ENCODE results near the gene ZNF502. TPM values are rescaled to one million over a fixed set of nuclear protein-coding genes. Genes with fewer than 3 reads are reported as not detected.

The ZNF502 gene
- total RNA-seq, 1 donor from 2014 or later = 0.32 TPM

DNA sequence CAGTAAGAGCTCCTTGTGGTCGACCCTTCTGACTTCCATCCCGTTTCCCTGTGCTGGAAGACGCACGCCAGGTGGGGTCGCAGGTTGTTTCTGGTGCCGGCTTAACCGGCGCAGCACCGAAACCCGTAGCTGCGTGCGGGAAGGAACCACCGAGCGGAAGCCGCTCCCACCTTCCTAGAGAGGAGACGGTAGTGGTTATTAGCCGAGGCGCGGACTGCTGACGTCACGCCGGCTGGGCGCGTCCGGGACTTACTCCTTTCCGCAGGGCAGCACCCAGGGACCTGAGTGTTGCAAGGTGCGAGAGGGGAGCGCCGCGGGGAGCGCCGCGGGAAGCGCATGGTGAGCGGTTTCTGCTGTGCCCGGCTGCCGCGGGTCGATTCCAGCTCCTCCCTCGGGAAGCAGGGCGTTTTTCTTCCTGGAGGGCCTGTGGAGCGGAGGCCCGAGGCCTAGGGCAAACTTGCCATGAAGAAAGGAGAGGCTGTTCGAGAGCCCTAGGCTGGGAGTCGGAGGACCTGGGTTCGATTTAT, 17.0 kb downstream of the ZNF502 start, which contains the start of gene ZNF501:
ZNF501 (plus strand) TSS at position 252 of the 527 bp plus-strand sequence. CDS start 4,787 bp downstream, outside the sequence.
- peak within 1 kb of the TSS; percentile 67 for H3K27ac Mint-ChIP-seq (ENCODE audit: unreplicated experiment)
- peaks cover 2% of the 10 kb centered on the region for H3K4me1 Mint-ChIP-seq (ENCODE audit: low read depth, unreplicated experiment)
- peaks cover 5% of the 10 kb centered on the region for H3K27me3 Mint-ChIP-seq (ENCODE audit: unreplicated experiment)
- H3K9me3 Mint-ChIP-seq (ENCODE audit: unreplicated experiment) = peaks cover 11% of the 10 kb centered on the region
- H3K4me3 Mint-ChIP-seq (ENCODE audit: unreplicated experiment) = peak within 1 kb of the TSS; percentile 85
- H3K36me3 Mint-ChIP-seq (ENCODE audit: unreplicated experiment) = peaks cover 39% of the 10 kb centered on the region
- TF ChIP-seq, protein P1, sequence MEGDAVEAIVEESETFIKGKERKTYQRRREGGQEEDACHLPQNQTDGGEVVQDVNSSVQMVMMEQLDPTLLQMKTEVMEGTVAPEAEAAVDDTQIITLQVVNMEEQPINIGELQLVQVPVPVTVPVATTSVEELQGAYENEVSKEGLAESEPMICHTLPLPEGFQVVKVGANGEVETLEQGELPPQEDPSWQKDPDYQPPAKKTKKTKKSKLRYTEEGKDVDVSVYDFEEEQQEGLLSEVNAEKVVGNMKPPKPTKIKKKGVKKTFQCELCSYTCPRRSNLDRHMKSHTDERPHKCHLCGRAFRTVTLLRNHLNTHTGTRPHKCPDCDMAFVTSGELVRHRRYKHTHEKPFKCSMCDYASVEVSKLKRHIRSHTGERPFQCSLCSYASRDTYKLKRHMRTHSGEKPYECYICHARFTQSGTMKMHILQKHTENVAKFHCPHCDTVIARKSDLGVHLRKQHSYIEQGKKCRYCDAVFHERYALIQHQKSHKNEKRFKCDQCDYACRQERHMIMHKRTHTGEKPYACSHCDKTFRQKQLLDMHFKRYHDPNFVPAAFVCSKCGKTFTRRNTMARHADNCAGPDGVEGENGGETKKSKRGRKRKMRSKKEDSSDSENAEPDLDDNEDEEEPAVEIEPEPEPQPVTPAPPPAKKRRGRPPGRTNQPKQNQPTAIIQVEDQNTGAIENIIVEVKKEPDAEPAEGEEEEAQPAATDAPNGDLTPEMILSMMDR (IDR thresholded peaks at IDR 0.05; ENCODE audit: partially characterized antibody, unreplicated experiment) = no peak
- DNase-seq = peak; percentile 96

DNA sequence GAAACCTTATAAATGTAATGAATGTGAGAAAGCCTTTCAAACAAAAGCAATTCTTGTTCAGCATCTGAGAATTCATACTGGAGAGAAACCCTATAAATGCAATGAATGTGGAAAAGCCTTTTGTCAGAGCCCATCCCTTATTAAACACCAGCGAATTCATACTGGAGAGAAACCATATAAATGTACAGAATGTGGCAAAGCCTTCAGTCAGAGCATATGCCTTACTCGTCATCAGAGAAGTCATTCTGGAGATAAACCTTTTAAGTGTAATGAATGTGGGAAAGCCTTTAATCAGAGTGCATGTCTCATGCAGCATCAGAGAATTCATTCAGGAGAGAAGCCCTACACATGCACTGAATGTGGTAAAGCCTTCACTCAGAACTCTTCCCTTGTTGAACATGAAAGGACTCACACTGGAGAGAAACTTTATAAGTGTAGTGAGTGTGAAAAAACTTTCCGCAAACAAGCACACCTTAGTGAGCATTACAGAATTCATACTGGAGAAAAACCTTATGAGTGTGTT, 22.2 kb downstream of the ZNF502 start:
- no peak overlapping the region for H3K27ac Mint-ChIP-seq (ENCODE audit: unreplicated experiment)
- H3K4me3 Mint-ChIP-seq (ENCODE audit: unreplicated experiment) = no peak overlapping the region
- H3K9me3 Mint-ChIP-seq (ENCODE audit: unreplicated experiment) = peaks cover 6% of the 10 kb centered on the region
- no peak for DNase-seq
- TF ChIP-seq, protein P1 (IDR thresholded peaks at IDR 0.05; ENCODE audit: partially characterized antibody, unreplicated experiment) = no peak
- peaks cover 54% of the 10 kb centered on the region for H3K36me3 Mint-ChIP-seq (ENCODE audit: unreplicated experiment)
- H3K4me1 Mint-ChIP-seq (ENCODE audit: low read depth, unreplicated experiment) = peaks cover 2% of the 10 kb centered on the region
- peaks cover 3% of the 10 kb centered on the region for H3K27me3 Mint-ChIP-seq (ENCODE audit: unreplicated experiment)

DNA sequence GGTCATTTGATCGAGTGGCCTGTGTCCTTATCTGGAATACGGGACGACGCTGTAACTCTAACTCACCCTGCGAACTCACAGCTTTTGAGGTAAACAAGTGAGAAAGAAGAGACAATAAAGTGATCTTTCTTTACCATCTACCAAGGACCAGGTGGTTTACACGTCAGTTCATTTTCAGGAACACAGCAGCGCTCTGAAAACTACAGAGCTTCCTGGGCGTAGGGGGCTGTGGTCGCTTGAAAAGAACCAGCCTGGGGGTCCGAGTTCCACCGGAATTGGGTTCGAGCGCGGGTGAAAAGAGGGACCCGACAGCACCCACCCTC, 48.6 kb downstream of the ZNF502 start:
- TF ChIP-seq, protein P1 (IDR thresholded peaks at IDR 0.05; ENCODE audit: partially characterized antibody, unreplicated experiment) = no peak
- Mint-ChIP-seq H3K27me3 (ENCODE audit: unreplicated experiment) (peaks cover 2% of the 10 kb centered on the region), H3K27ac (ENCODE audit: unreplicated experiment) (peak overlapping the region; percentile 88), H3K36me3 (ENCODE audit: unreplicated experiment) (peaks cover 27% of the 10 kb centered on the region), H3K9me3 (ENCODE audit: unreplicated experiment) (peaks cover 14% of the 10 kb centered on the region), H3K4me3 (ENCODE audit: unreplicated experiment) (peak overlapping the region; percentile 90), H3K4me1 (ENCODE audit: low read depth, unreplicated experiment) (peaks cover 6% of the 10 kb centered on the region)
- no peak for DNase-seq

DNA sequence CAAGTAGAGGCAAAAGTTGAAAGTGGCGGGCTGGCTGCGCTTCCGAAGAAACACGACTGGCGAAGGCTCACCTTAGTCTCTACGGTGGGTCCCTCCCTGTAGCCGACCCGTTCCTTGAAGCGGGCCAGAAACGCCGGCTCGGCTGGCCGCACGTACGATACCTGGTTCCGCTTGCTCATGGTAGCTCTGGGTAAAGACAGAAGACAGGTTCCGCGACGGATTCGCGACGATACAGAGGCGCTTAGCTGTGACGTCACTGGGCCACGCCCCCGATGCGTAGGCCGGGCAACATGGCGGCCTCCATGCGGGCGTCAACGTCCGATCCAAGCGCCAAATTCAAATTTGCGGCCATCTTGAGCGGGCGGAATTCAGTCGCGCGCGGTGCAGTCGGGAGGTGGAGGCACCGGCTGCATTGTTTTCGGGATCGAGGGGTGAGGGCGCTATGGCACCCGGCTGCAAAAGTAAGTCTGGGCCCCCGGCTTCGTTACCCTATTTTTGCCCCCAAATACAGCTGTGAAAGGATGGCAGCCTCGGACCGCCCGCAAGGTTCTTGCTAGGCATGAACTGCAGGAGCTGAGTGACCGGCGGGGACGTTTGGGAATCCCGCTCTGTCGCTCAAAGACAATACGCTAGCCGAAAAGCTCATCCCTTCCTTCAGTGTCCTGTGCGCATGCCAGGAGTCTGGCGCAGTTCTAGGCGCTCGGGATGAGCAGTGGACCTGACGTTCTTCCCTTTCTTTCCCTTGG, 49.1 kb downstream of the ZNF502 start, which contains the start of the genes KIAA1143 and KIF15:
KIAA1143 (minus strand) TSS at position 196 of the 746 bp plus-strand sequence; CDS start at position 179, 17 bp downstream.
KIF15 (plus strand) TSS at position 371 of the 746 bp plus-strand sequence; CDS start at position 443, 72 bp downstream.
- peaks cover 6% of the 10 kb centered on the region for H3K4me1 Mint-ChIP-seq (ENCODE audit: low read depth, unreplicated experiment)
- peaks cover 27% of the 10 kb centered on the region for H3K36me3 Mint-ChIP-seq (ENCODE audit: unreplicated experiment)
- peaks cover 4% of the 10 kb centered on the region for H3K27me3 Mint-ChIP-seq (ENCODE audit: unreplicated experiment)
- H3K4me3 Mint-ChIP-seq (ENCODE audit: unreplicated experiment) = peak within 1 kb of the TSS; percentile 90
- peaks cover 14% of the 10 kb centered on the region for H3K9me3 Mint-ChIP-seq (ENCODE audit: unreplicated experiment)
- peak within 1 kb of the TSS; percentile 88 for H3K27ac Mint-ChIP-seq (ENCODE audit: unreplicated experiment)
- TF ChIP-seq, protein P1 (IDR thresholded peaks at IDR 0.05; ENCODE audit: partially characterized antibody, unreplicated experiment) = no peak
- peak; percentile 98 for DNase-seq

All from glutamatergic neuron (in vitro differentiated cells).